IMR-90 (cell line): ENCODE data around the gene NT5DC1. TPM values are rescaled to one million over a fixed set of nuclear protein-coding genes. Genes with fewer than 3 reads are reported as not detected.

Experiments
- ATAC-seq: fragments of 200-7000 bp; cut with Tn5 transposase; 2 replicates; pipeline ENCODE4 v1.9.1; 2020; ENCODE audit warnings: low read depth, mild to moderate bottlenecking, moderate library complexity
- BruUV-seq: library from RNA; stranded (reverse); fragments of 400-500 nt; replicated peaks from 2 replicates; lab custom pipeline; 2021; lab: Mats Ljungman, UMichigan
- CTCF ChIA-PET: fragments of 300-600 bp; formaldehyde crosslinking; extraction: SDS; loops from one replicate; lab custom pipeline; 2021; ENCODE audit warnings: antibody characterized with exemption; lab: Yijun Ruan, JAX
- POLR2A ChIA-PET: fragments of 300-600 bp; sonication (Branson Sonifier 250); formaldehyde crosslinking; loops from one replicate; lab custom pipeline; 2022; ENCODE audit warnings: antibody characterized with exemption; ENCODE audit not compliant: unreplicated experiment; lab: Charles Lee
- DNase-seq: peaks from one replicate; pipeline ENCODE4 v3.0.0; 2013
- H2AFZ ChIP-seq: replicated peaks from 2 replicates; pipeline ENCODE3; 2013; ENCODE audit warnings: low read length, mild to moderate bottlenecking; ENCODE audit not compliant: poor library complexity
- H2AK5ac ChIP-seq: 2 replicates; pipeline ENCODE4 v1.6.1; 2013; ENCODE audit warnings: low read depth, low read length, inconsistent platforms
- H2AK9ac ChIP-seq: replicated peaks from 2 replicates; pipeline ENCODE3; 2013; ENCODE audit warnings: mild to moderate bottlenecking, low read depth, low read length, moderate library complexity; ENCODE audit not compliant: poor library complexity
- H2BK120ac ChIP-seq: 2 replicates; pipeline ENCODE4 v1.6.1; 2013; ENCODE audit warnings: low read depth, low read length, inconsistent platforms
- H2BK15ac ChIP-seq: 3 replicates; pipeline ENCODE4 v1.6.1; 2013; ENCODE audit warnings: low read depth, low read length, inconsistent platforms
- H2BK20ac ChIP-seq: 2 replicates; pipeline ENCODE4 v1.6.1; 2013; ENCODE audit warnings: low read depth, mild to moderate bottlenecking, inconsistent platforms, low read length, moderate library complexity
- H2BK5ac ChIP-seq: 2 replicates; pipeline ENCODE4 v1.6.1; 2013; ENCODE audit warnings: mild to moderate bottlenecking, low read depth, low read length, inconsistent platforms; ENCODE audit not compliant: poor library complexity, severe bottlenecking
- H3K14ac ChIP-seq: replicated peaks from 2 replicates; pipeline ENCODE4 v1.6.1; 2013; ENCODE audit warnings: low read depth, low read length, inconsistent platforms
- H3K18ac ChIP-seq: 2 replicates; pipeline ENCODE4 v1.6.1; 2013; ENCODE audit warnings: low read depth, low read length, control low read depth
- H3K23ac ChIP-seq: 2 replicates; pipeline ENCODE4 v1.6.1; 2013; ENCODE audit warnings: low read depth, low read length, inconsistent platforms
- H3K27ac ChIP-seq: 2 replicates; pipeline ENCODE4 v1.5.1; 2013; ENCODE audit warnings: mild to moderate bottlenecking, control low read depth, low read length; ENCODE audit not compliant: insufficient read depth
- H3K27me3 ChIP-seq: 2 replicates; pipeline ENCODE4 v1.6.1; 2013; ENCODE audit warnings: low read length; ENCODE audit not compliant: control insufficient read depth, insufficient read depth
- H3K36me3 ChIP-seq: 2 replicates; pipeline ENCODE4 v1.6.1; 2013; ENCODE audit warnings: low read length, mixed read lengths; ENCODE audit not compliant: control insufficient read depth, insufficient read depth
- H3K4ac ChIP-seq: 2 replicates; pipeline ENCODE4 v1.6.1; 2013; ENCODE audit warnings: low read depth, low read length, inconsistent platforms
- H3K4me1 ChIP-seq: 2 replicates; pipeline ENCODE4 v1.6.1; 2013; ENCODE audit warnings: low read length, mixed read lengths; ENCODE audit not compliant: control insufficient read depth, insufficient read depth
- H3K4me2 ChIP-seq: 2 replicates; pipeline ENCODE4 v1.6.1; 2013; ENCODE audit warnings: low read depth, mild to moderate bottlenecking, control low read depth, low read length, moderate library complexity
- H3K4me3 ChIP-seq: 2 replicates; pipeline ENCODE4 v1.5.1; 2013; ENCODE audit warnings: low read depth, mild to moderate bottlenecking, control low read depth, low read length, moderate library complexity; ENCODE audit not compliant: insufficient read depth
- H3K56ac ChIP-seq: 2 replicates; pipeline ENCODE4 v1.6.1; 2013; ENCODE audit warnings: low read length, inconsistent platforms; ENCODE audit not compliant: insufficient read depth; ENCODE audit errors: extremely low read depth
- H3K79me1 ChIP-seq, 2 experiments: 2 replicates each; pipeline ENCODE4 v1.6.1; 2013; ENCODE audit warnings: low read length in 2 of 2, inconsistent platforms in 1 of 2, low read depth in 1 of 2
- H3K9ac ChIP-seq: 2 replicates; pipeline ENCODE4 v1.6.1; 2013; ENCODE audit warnings: low read depth, low read length, control low read depth
- H3K9me1 ChIP-seq: 2 replicates; pipeline ENCODE4 v1.6.1; 2013; ENCODE audit warnings: low read length, inconsistent platforms; ENCODE audit not compliant: insufficient read depth
- H3K9me3 ChIP-seq: 2 replicates; pipeline ENCODE4 v1.6.1; 2013; ENCODE audit warnings: low read length; ENCODE audit not compliant: control insufficient read depth, insufficient read depth
- H4K20me1 ChIP-seq: 2 replicates; pipeline ENCODE4 v1.6.1; 2013; ENCODE audit warnings: low read length, inconsistent platforms; ENCODE audit not compliant: insufficient read depth
- H4K5ac ChIP-seq: 2 replicates; pipeline ENCODE4 v1.6.1; 2013; ENCODE audit warnings: mild to moderate bottlenecking, low read depth, low read length, control low read depth
- H4K8ac ChIP-seq, 2 experiments: 2 replicates each; pipeline ENCODE4 v1.6.1; 2013; ENCODE audit warnings: low read depth in 2 of 2, low read length in 2 of 2, control low read depth in 1 of 2, inconsistent platforms in 1 of 2
- H4K91ac ChIP-seq: 2 replicates; pipeline ENCODE4 v1.6.1; 2013; ENCODE audit warnings: low read depth, low read length, inconsistent platforms; ENCODE audit not compliant: insufficient read depth
- BHLHE40 ChIP-seq: fragments of 150-350 bp; IDR thresholded peaks from 2 replicates; pipeline ENCODE4 v1.6.1; 2016; ENCODE audit warnings: mild to moderate bottlenecking, low read depth, low read length
- CEBPB ChIP-seq: IDR thresholded peaks from 2 replicates; pipeline ENCODE4 v1.6.1; 2012; ENCODE audit warnings: low read depth, low read length, improper control_type of control experiment
- CHD1 ChIP-seq: IDR thresholded peaks from 2 replicates; pipeline ENCODE4 v1.6.1; 2012; ENCODE audit warnings: low read depth, low read length, improper control_type of control experiment
- CTCF ChIP-seq: conservative IDR thresholded peaks from 2 replicates; pipeline ENCODE4 v1.5.1; 2012; ENCODE audit warnings: mild to moderate bottlenecking, low read depth, low read length, improper control_type of control experiment
- ELK1 ChIP-seq: fragments of 150-350 bp; IDR thresholded peaks from 2 replicates; pipeline ENCODE4 v1.6.1; 2016; ENCODE audit warnings: low read depth, mild to moderate bottlenecking, low read length, moderate library complexity, borderline replicate concordance
- MAFK ChIP-seq: IDR thresholded peaks from 2 replicates; pipeline ENCODE4 v1.6.1; 2012; ENCODE audit warnings: low read depth, low read length, improper control_type of control experiment
- NFE2L2 ChIP-seq: fragments of 150-350 bp; IDR thresholded peaks from 2 replicates; pipeline ENCODE4 v1.6.1; 2016; ENCODE audit warnings: low read depth, mild to moderate bottlenecking, low read length
- POLR2A ChIP-seq: IDR thresholded peaks from 2 replicates; pipeline ENCODE4 v1.6.1; 2012; ENCODE audit warnings: mild to moderate bottlenecking, low read depth, low read length
- RCOR1 ChIP-seq: IDR thresholded peaks from 2 replicates; pipeline ENCODE4 v1.6.1; 2012; ENCODE audit warnings: mild to moderate bottlenecking, low read length, improper control_type of control experiment; ENCODE audit not compliant: insufficient replicate concordance
- RFX5 ChIP-seq: IDR thresholded peaks from 2 replicates; pipeline ENCODE4 v1.8.0; 2012; ENCODE audit warnings: low read depth, mild to moderate bottlenecking, low read length, moderate library complexity
- SMC3 ChIP-seq: fragments of 150-350 bp; IDR thresholded peaks from 2 replicates; pipeline ENCODE4 v1.6.1; 2016; ENCODE audit warnings: low read depth, mild to moderate bottlenecking, antibody characterized with exemption, low read length, moderate library complexity
- WGBS, 2 experiments: methylation state at CpG; one replicate each; pipeline versions ENCODE4 v1.1.5 to v1.1.7; 2013; ENCODE audit warnings: missing lambda C conversion rate in 2 of 2; ENCODE audit not compliant: insufficient read length in 1 of 2; ENCODE audit errors: extremely low coverage in 2 of 2; 5-methylcytosine and 5-hydroxymethylcytosine counted together
- dilution Hi-C: fragments of 300-500 bp; cut with HindIII; formaldehyde crosslinking; loops from one replicate; pipeline ENCODE4 v1.14.3; 2018; ENCODE audit warnings: low sequenced_read_pairs; ENCODE audit not compliant: unreplicated experiment
- in situ Hi-C: fragments of 300-500 bp; cut with MboI; formaldehyde crosslinking; loops from 3 replicates; pipeline ENCODE4 v1.14.3; 2019; ENCODE audit warnings: low sequenced_read_pairs, inconsistent platforms, mixed read lengths
- intact Hi-C: fragments of 100-400 bp; cut with micrococcal nuclease; formaldehyde crosslinking; loops from 2 replicates; pipeline ENCODE4 v1.10.0; 2022
- polyA plus RNA-seq, 3 experiments: library from polyadenylated mRNA; depleted of rRNA; stranded (reverse); fragments of >200 nt; gene quantifications; 2 replicates each; pipeline ENCODE4 v1.2.3, GENCODE V29; 2012; ENCODE audit warnings: low replicate concordance in 1 of 3
- total RNA-seq: library from RNA; depleted of rRNA; stranded (reverse); fragments of >200 nt; gene quantifications from 2 replicates; pipeline ENCODE4 v1.2.3, GENCODE V29; 2012
- TF ChIP-seq, protein P1 (sequence below): fragments of 150-350 bp; IDR thresholded peaks from 2 replicates; pipeline ENCODE4 v1.6.1; 2017; ENCODE audit warnings: mild to moderate bottlenecking, antibody characterized with exemption, low read length, low read depth

NT5DC1 gene
- total and polyA plus RNA-seq, 2 of the 4 experiments (the other 2 are of a cell fraction): 11.7 to 16.8 TPM

GRCh38 chr6:116279232-116280160, 178.8 kb downstream of the NT5DC1 start, which contains the start of gene TSPYL1:
TSS of gene TSPYL1 (minus strand) at chr6:116279930. CDS start at chr6:116279830, 100 bp downstream.
- peak within 1 kb of the TSS; percentile 93 for H3K4ac ChIP-seq
- H2BK5ac ChIP-seq: peak within 1 kb of the TSS; percentile 88
- WGBS, 2 experiments: 1% methylated on average over 22 of the region's 71 CpGs; no CpG with 5 or more reads in 1 of the 2 experiments
- peak within 1 kb of the TSS; percentile 95 for H4K5ac ChIP-seq
- 0 out of 2 replicates have a peak, but pooled peaks cover 6% of the 10 kb centered on the region for H3K36me3 ChIP-seq
- peak within 1 kb of the TSS; percentile 84 for H3K56ac ChIP-seq
- H3K9me1 ChIP-seq: peaks cover 5% of the 10 kb centered on the region
- H2BK15ac ChIP-seq: no peak within 1 kb of the TSS; the same call in 1 of the 3 replicates
- no peaks in the 10 kb centered on the region for H3K27me3 ChIP-seq
- H3K18ac ChIP-seq: peak within 1 kb of the TSS; percentile 89
- H3K23ac ChIP-seq: peak within 1 kb of the TSS; percentile 96
- intact Hi-C loops: loop anchor here (2.0 kb wide), 2 partner anchors 281 to 291 kb away; partner anchors contain the start of gene RWDD1
- peaks cover 27% of the 10 kb centered on the region for H4K20me1 ChIP-seq
- H3K79me1 ChIP-seq: peaks cover 0 to 32% of the 10 kb centered on the region in 2 experiments; a peak in 3 of 4 replicates
- H2AFZ ChIP-seq: peak within 1 kb of the TSS; percentile 94
- in situ Hi-C loops: loop anchor here (25.0 kb wide), 1 partner anchor 158 kb away; no protein-coding TSS in a partner anchor
- peak; percentile 96 for ATAC-seq
- peaks cover 6% of the 10 kb centered on the region for H3K4me1 ChIP-seq
- no peak within 1 kb of the TSS; the same call in 1 of the 2 replicates for H2BK20ac ChIP-seq
- H2AK5ac ChIP-seq: peak within 1 kb of the TSS; percentile 68
- peak; percentile 97 for DNase-seq
- dilution Hi-C loops: no loop called here
- peak within 1 kb of the TSS; percentile 93 for H3K4me2 ChIP-seq
- H3K9me3 ChIP-seq: no peaks in the 10 kb centered on the region
- ChIA-PET CTCF (interaction anchor here (0.7 to 3.5 kb wide), 6 partner anchors 8 to 281 kb away, joined by 3 to 20 read pairs (median 4); no protein-coding TSS in a partner anchor), POLR2A (interaction anchor here (1.5 kb wide), 1 partner anchor 11 kb away, joined by 5 read pairs; no protein-coding TSS in a partner anchor)
- peak within 1 kb of the TSS; percentile 71; the same call in 1 of the 2 replicates for H2BK120ac ChIP-seq
- H3K4me3 ChIP-seq: peak within 1 kb of the TSS; percentile 87
- peak within 1 kb of the TSS; percentile 83 for H4K91ac ChIP-seq
- no TSS peak for BruUV-seq
- H2AK9ac ChIP-seq: peak within 1 kb of the TSS; percentile 84
- H3K9ac ChIP-seq: peak within 1 kb of the TSS; percentile 95
- peak within 1 kb of the TSS; percentile 93 for H3K27ac ChIP-seq
- H4K8ac ChIP-seq: peak within 1 kb of the TSS; percentile 73 to 98
- H3K14ac ChIP-seq: peak within 1 kb of the TSS; percentile 91
- peak; percentile 94 for TF ChIP-seq POLR2A
- no peak for TF ChIP-seq BHLHE40
- TF ChIP-seq CTCF: 0 out of 2 replicates have a peak, but pooled peaks have one; percentile 13
- peak; percentile 91 for TF ChIP-seq RFX5
- TF ChIP-seq, protein P1, sequence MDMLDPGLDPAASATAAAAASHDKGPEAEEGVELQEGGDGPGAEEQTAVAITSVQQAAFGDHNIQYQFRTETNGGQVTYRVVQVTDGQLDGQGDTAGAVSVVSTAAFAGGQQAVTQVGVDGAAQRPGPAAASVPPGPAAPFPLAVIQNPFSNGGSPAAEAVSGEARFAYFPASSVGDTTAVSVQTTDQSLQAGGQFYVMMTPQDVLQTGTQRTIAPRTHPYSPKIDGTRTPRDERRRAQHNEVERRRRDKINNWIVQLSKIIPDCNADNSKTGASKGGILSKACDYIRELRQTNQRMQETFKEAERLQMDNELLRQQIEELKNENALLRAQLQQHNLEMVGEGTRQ: no peak
- TF ChIP-seq CHD1: no peak; the same call in 1 of the 2 replicates
- TF ChIP-seq CEBPB: peak; percentile 46; the same call in 1 of the 2 replicates
- no peak for TF ChIP-seq NFE2L2
- no peak for TF ChIP-seq ELK1
- no peak for TF ChIP-seq SMC3
- TF ChIP-seq RCOR1: no peak
- peak; percentile 74 for TF ChIP-seq MAFK
